ENCODE data around the gene CPNE5.

The CPNE5 gene

DNA sequence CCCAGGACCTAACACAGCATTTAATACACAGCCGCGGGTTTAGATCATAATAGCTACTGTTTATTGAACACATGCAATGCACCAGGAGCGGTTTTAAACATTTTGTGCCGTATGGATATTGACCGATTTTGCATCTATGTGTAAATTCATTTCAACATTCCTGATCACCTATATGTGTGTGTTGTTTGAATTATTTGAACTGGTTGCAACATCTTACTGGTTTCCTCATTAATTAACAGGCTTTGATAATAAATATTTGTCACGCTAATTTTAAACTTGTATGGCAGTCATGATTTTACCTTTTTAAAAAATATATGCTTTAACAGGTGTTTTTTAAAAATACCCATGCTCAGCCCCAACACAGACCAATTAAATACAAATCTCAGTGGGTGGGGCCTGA lies 35.8 kb downstream of the CPNE5 start:
- no peak for DNase-seq (ENCODE audit: low read depth, low spot score)
- in situ Hi-C loops (cut with HindIII; ENCODE audit: low sequenced_read_pairs): no loop called here
- TF ChIP-seq CTCF (IDR thresholded peaks at IDR 0.05; ENCODE audit: low read depth, low read length): no peak
- no peak overlapping the region for H3K4me3 ChIP-seq (ENCODE audit: low read depth, low read length)

DNA sequence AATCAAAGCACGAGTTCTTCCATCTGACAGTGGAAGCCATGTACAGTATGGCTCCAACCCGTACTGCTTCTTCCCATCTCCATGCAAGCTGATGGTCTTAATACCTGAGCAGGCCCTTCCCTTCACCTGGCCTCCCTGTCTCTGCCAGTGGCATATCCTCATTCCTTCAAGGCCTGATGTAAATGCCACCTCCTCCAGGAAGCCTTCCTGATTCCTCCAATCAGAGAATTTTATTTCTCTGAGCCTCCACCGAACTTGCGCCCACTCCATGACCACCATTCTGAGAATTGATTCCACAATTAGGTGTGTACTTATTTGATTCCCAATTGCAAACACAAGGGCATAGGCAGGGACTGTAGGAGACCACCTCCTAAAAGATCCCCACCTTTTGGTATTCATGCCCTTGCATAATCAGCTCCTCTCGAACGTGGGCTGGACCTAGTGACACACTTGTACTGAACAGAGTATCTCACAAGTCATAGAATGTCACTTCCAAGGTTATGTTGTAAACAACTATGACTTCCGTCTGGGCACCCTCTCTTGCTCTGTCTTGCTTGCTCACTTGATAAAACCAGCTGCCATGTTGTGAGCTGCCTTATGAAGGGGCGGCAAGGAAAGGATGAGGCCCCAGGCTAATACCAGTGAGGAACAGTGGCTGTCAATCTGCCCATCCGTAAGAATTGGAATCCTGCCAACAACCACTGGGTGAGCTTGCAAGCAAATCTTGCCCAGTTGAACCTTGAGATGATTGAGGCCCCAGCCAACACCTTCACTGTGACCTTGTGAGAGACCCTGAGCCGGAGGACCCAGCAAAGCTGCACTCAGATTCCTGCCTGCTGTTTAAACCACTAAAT lies 38.8 kb downstream of the CPNE5 start:
- no peak overlapping the region for H3K4me3 ChIP-seq (ENCODE audit: low read depth, low read length)
- no peak for TF ChIP-seq CTCF (IDR thresholded peaks at IDR 0.05; ENCODE audit: low read depth, low read length)
- in situ Hi-C loops (cut with HindIII; ENCODE audit: low sequenced_read_pairs): no loop called here
- DNase-seq (ENCODE audit: low read depth, low spot score): no peak

GRCh38 chr6:36798852-36799251 lies 40.4 kb downstream of the CPNE5 start:
- in situ Hi-C loops (cut with HindIII; ENCODE audit: low sequenced_read_pairs): no loop called here
- H3K4me3 ChIP-seq (ENCODE audit: low read depth, low read length): no peak overlapping the region
- no peak for TF ChIP-seq CTCF (IDR thresholded peaks at IDR 0.05; ENCODE audit: low read depth, low read length)
- DNase-seq (ENCODE audit: low read depth, low spot score): no peak

- in situ Hi-C loops (cut with HindIII; ENCODE audit: low sequenced_read_pairs): no loop called here
- no peak for TF ChIP-seq CTCF (IDR thresholded peaks at IDR 0.05; ENCODE audit: low read depth, low read length)
- no peak overlapping the region for H3K4me3 ChIP-seq (ENCODE audit: low read depth, low read length)
- DNase-seq (ENCODE audit: low read depth, low spot score): no peak
These were observed 41.6 kb downstream of the CPNE5 start for GRCh38 chr6:36797653-36798052.

GRCh38 chr6:36797055-36797454 lies 42.2 kb downstream of the CPNE5 start:
- no peak for TF ChIP-seq CTCF (IDR thresholded peaks at IDR 0.05; ENCODE audit: low read depth, low read length)
- in situ Hi-C loops (cut with HindIII; ENCODE audit: low sequenced_read_pairs): no loop called here
- DNase-seq (ENCODE audit: low read depth, low spot score): no peak
- no peak overlapping the region for H3K4me3 ChIP-seq (ENCODE audit: low read depth, low read length)

DNA sequence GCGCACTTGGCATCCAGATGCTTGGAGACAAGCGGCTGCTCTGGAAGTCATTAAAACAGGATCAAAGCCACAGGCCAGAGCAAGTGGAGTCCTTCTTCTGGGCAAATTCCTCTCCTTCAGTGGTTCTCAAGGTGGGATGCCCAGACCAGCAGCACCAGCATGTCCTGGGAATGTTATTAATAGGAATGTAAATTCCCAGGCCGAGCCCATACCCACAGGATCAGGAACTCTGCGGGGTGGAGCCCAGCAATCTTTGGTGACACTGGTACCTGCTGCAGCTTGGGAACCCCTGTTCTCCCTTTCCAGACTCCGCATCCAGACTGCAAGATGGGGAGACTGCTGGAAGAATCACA lies 44.6 kb downstream of the CPNE5 start:
- no peak for TF ChIP-seq CTCF (IDR thresholded peaks at IDR 0.05; ENCODE audit: low read depth, low read length)
- in situ Hi-C loops (cut with HindIII; ENCODE audit: low sequenced_read_pairs): no loop called here
- H3K4me3 ChIP-seq (ENCODE audit: low read depth, low read length): no peak overlapping the region
- DNase-seq (ENCODE audit: low read depth, low spot score): no peak
